Measurements from ENCODE around the gene CYP26B1. TPM values are rescaled to one million over a fixed set of nuclear protein-coding genes. Genes with fewer than 3 reads are reported as not detected.

Gene CYP26B1
- total RNA-seq, 1 experiment from 2014 or later: 0.20 TPM

GRCh38 chr2:72090271-72090720 lies 57.4 kb downstream of the CYP26B1 start:
- H3K9me3 ChIP-seq (ENCODE audit: control insufficient read depth, low read depth, low read length): no peaks in the 10 kb centered on the region
- no peak overlapping the region for H3K4ac ChIP-seq (ENCODE audit: low read depth, low read length)
- no peaks in the 10 kb centered on the region for H3K79me2 ChIP-seq (ENCODE audit: insufficient read depth, low read length)
- H3K23me2 ChIP-seq (ENCODE audit: insufficient read length, low read depth, low read length, poor library complexity, severe bottlenecking): no peaks in the 10 kb centered on the region
- H3K4me1 ChIP-seq (ENCODE audit: insufficient read depth, low read length): no peaks in the 10 kb centered on the region
- no peak overlapping the region for H2BK20ac ChIP-seq (ENCODE audit: low read depth, low read length, poor library complexity, severe bottlenecking)
- H4K91ac ChIP-seq (ENCODE audit: insufficient read length, low read depth, low read length): no peak overlapping the region
- H2BK120ac ChIP-seq (ENCODE audit: low read depth, low read length, poor library complexity, severe bottlenecking): no peak overlapping the region
- H3K56ac ChIP-seq (ENCODE audit: insufficient read length, low read depth, low read length): no peak overlapping the region
- no peak overlapping the region for H3K27ac ChIP-seq (ENCODE audit: insufficient read length, low read depth, low read length)
- no peaks in the 10 kb centered on the region for H3K27me3 ChIP-seq (ENCODE audit: insufficient read depth, low read length)
- H2BK12ac ChIP-seq (ENCODE audit: insufficient read length, low read depth, low read length): no peak overlapping the region
- no peak overlapping the region for H2AFZ ChIP-seq (ENCODE audit: low read length)
- H4K20me1 ChIP-seq (ENCODE audit: control insufficient read depth, insufficient read depth, insufficient read length): no peaks in the 10 kb centered on the region
- no peak overlapping the region for H3K4me2 ChIP-seq (ENCODE audit: insufficient read depth, insufficient read length, low read length)
- H3K36me3 Mint-ChIP-seq (ENCODE audit: insufficient read depth in 1 of 3, low read depth in 3 of 3): no peaks in the 10 kb centered on the region; a peak in 1 of 7 replicates
- peaks cover 8 to 10% of the 10 kb centered on the region in 2 experiments for H3K4me1 Mint-ChIP-seq
- no peak overlapping the region for H2BK5ac ChIP-seq (ENCODE audit: insufficient read length, low read length)
- H3T11ph ChIP-seq (ENCODE audit: low read length): no peak overlapping the region
- H3K4me3 Mint-ChIP-seq: no peak overlapping the region
- H3K79me1 ChIP-seq (ENCODE audit: insufficient read depth, low read depth, low read length, poor library complexity, severe bottlenecking): no peaks in the 10 kb centered on the region
- no peak overlapping the region for H2BK15ac ChIP-seq (ENCODE audit: low read depth, low read length)
- H2AK5ac ChIP-seq (ENCODE audit: insufficient read length, low read length): no peak overlapping the region
- no peak overlapping the region for H3K9ac ChIP-seq (ENCODE audit: extremely low read depth, insufficient read length, low read length)
- H3K27ac Mint-ChIP-seq: no peak overlapping the region
- WGBS (ENCODE audit: extremely low coverage, insufficient read length, low lambda C conversion rate): no CpG with 5 or more reads among the region's 8 CpGs
- no peak for DNase-seq
- H3K14ac ChIP-seq (ENCODE audit: insufficient read depth, low read length): no peak overlapping the region
- H3K23ac ChIP-seq (ENCODE audit: insufficient read length, low read depth, low read length): no peak overlapping the region
- no peak overlapping the region for H4K8ac ChIP-seq (replicated peaks; ENCODE audit: insufficient read length, low read depth, low read length)
- no peak overlapping the region for H3K18ac ChIP-seq (ENCODE audit: insufficient read length, low read depth, low read length)
- no peak overlapping the region for H4K5ac ChIP-seq (ENCODE audit: insufficient read length, low read depth, low read length)
- TF ChIP-seq CTCF (conservative IDR thresholded peaks at IDR 0.05): no peak
- peaks cover 3 to 9% of the 10 kb centered on the region in 2 experiments; a peak in 4 of 5 replicates for H3K9me3 Mint-ChIP-seq
- no peaks in the 10 kb centered on the region; the same call in none of the 2 replicates for H3K27me3 Mint-ChIP-seq (ENCODE audit: low read depth)
